ENCODE measurements around the gene STEAP3. TPM values are rescaled to one million over a fixed set of nuclear protein-coding genes. Genes with fewer than 3 reads are reported as not detected.
"Not testable (repeated sequence)": the region's sequence is repeated elsewhere in the genome, so short reads cannot be mapped to it uniquely, and the experiment has no call there.

The STEAP3 gene
- total RNA-seq, 1 donor from 2014 or later: 7.7 TPM

- no peak for DNase-seq (ENCODE audit: low read depth in 2 of 2)
These were observed 38.0 kb downstream of the STEAP3 start for GRCh38 chr2:119261493-119262225.

- DNase-seq (ENCODE audit: low read depth in 2 of 2): no peak
These were observed 39.4 kb downstream of the STEAP3 start for GRCh38 chr2:119263025-119263424.

GRCh38 chr2:119263656-119264055 is 40.0 kb downstream of the STEAP3 start:
- DNase-seq (ENCODE audit: low read depth in 2 of 2): no peak

GRCh38 chr2:119264781-119265692 is 41.4 kb downstream of the STEAP3 start:
- peak; percentile 69 to 70 for DNase-seq (ENCODE audit: low read depth in 2 of 2)

GRCh38 chr2:119265693-119266066 is 42.0 kb downstream of the STEAP3 start:
- no peak for DNase-seq (ENCODE audit: low read depth in 2 of 2)

- DNase-seq (ENCODE audit: low read depth in 2 of 2): no peak
These were observed 42.5 kb downstream of the STEAP3 start for GRCh38 chr2:119266091-119266589.

- DNase-seq (ENCODE audit: low read depth in 2 of 2): no peak
These were observed 44.0 kb downstream of the STEAP3 start for GRCh38 chr2:119267604-119268003.

GRCh38 chr2:119276864-119277263 is 53.2 kb downstream of the STEAP3 start:
- DNase-seq (ENCODE audit: low read depth in 2 of 2): no peak

- DNase-seq (ENCODE audit: low read depth in 2 of 2): not testable (repeated sequence)
These were observed 54.8 kb downstream of the STEAP3 start for GRCh38 chr2:119278385-119278784.

GRCh38 chr2:119278946-119279345 is 55.3 kb downstream of the STEAP3 start:
- DNase-seq (ENCODE audit: low read depth in 2 of 2): no peak

- no peak for DNase-seq (ENCODE audit: low read depth in 2 of 2)
These were observed 56.0 kb downstream of the STEAP3 start for GRCh38 chr2:119279666-119280065.

GRCh38 chr2:119280680-119281079 is 57.0 kb downstream of the STEAP3 start:
- no peak for DNase-seq (ENCODE audit: low read depth in 2 of 2)

- DNase-seq (ENCODE audit: low read depth in 2 of 2): no peak
These were observed 58.7 kb downstream of the STEAP3 start for GRCh38 chr2:119282146-119282995.

- DNase-seq (ENCODE audit: low read depth in 2 of 2): no peak
These were observed 59.4 kb downstream of the STEAP3 start for GRCh38 chr2:119282996-119283511.

- no peak for DNase-seq (ENCODE audit: low read depth in 2 of 2)
These were observed 60.3 kb downstream of the STEAP3 start for GRCh38 chr2:119283873-119284331.

GRCh38 chr2:119286661-119287060 is 63.0 kb downstream of the STEAP3 start:
- no peak for DNase-seq (ENCODE audit: low read depth in 2 of 2)

GRCh38 chr2:119288576-119288975 is 64.9 kb downstream of the STEAP3 start:
- DNase-seq (ENCODE audit: low read depth in 2 of 2): no peak

- DNase-seq (ENCODE audit: low read depth in 2 of 2): no peak
These were observed 65.5 kb downstream of the STEAP3 start for GRCh38 chr2:119289093-119289492.

- DNase-seq (ENCODE audit: low read depth in 2 of 2): no peak
These were observed 66.0 kb downstream of the STEAP3 start for GRCh38 chr2:119289642-119290041.

- DNase-seq (ENCODE audit: low read depth in 2 of 2): peak; percentile 40 to 51
These were observed 67.4 kb downstream of the STEAP3 start for GRCh38 chr2:119290859-119291587.

All from dermis microvascular lymphatic vessel endothelial cell (primary cell).